RCC 7860 (cell line): ENCODE data around the gene KIF21A.

Source experiments
- DNase-seq: peaks from one replicate; pipeline ENCODE4 v3.0.0-alpha.2; 2015; ENCODE audit warnings: low spot score
- FAIRE-seq: peaks from 2 replicates; lab custom pipeline; 2012; peaks lifted over from hg19 to GRCh38; lab: Jason Lieb, UNC

The KIF21A gene

GRCh38 chr12:39294715-39295114 lies 148.2 kb downstream of the KIF21A start:
- DNase-seq (no peak), FAIRE-seq (no peak)

GRCh38 chr12:39292125-39292630 lies 150.7 kb downstream of the KIF21A start:
- DNase-seq (no peak), FAIRE-seq (no peak)

- no peak for FAIRE-seq
Observed at GRCh38 chr12:39287817-39288216, 155.1 kb downstream of the KIF21A start.

GRCh38 chr12:39287409-39287808 lies 155.5 kb downstream of the KIF21A start:
- FAIRE-seq: no peak
- no peak for DNase-seq

More at GRCh38 chr12:39287817-39288216, 155.1 kb downstream of the KIF21A start:
- DNase-seq: no peak

- no peak for DNase-seq
- FAIRE-seq: no peak
Observed at GRCh38 chr12:39278426-39278825, 164.5 kb downstream of the KIF21A start.

GRCh38 chr12:39277416-39277815 lies 165.5 kb downstream of the KIF21A start:
- no peak for FAIRE-seq
- DNase-seq: no peak

- FAIRE-seq (no peak), DNase-seq (no peak)
Observed at GRCh38 chr12:39275846-39276245, 167.1 kb downstream of the KIF21A start.

GRCh38 chr12:39272871-39273655 lies 169.9 kb downstream of the KIF21A start:
- FAIRE-seq (peak; percentile 12), DNase-seq (peak; percentile 13)

- DNase-seq (no peak), FAIRE-seq (no peak)
Observed at GRCh38 chr12:39269492-39269891, 173.4 kb downstream of the KIF21A start.

GRCh38 chr12:39267886-39268285 lies 175.0 kb downstream of the KIF21A start:
- FAIRE-seq: no peak
- no peak for DNase-seq

- no peak for FAIRE-seq
- DNase-seq: no peak
Observed at GRCh38 chr12:39252628-39253027, 190.3 kb downstream of the KIF21A start.
